Activated naive CD8-positive, alpha-beta T cell (primary cell): ENCODE measurements around the gene EXOC4.
"Not testable (repeated sequence)": the region's sequence is repeated elsewhere in the genome, so short reads cannot be mapped to it uniquely, and the experiment has no call there.

ENCODE experiments used
- H3K27ac Mint-ChIP-seq: one replicate; pipeline ENCODE4 v1.8.0; 2021; ENCODE audit warnings: mixed read lengths
- H3K27me3 Mint-ChIP-seq: one replicate; pipeline ENCODE4 v1.8.0; 2021; ENCODE audit warnings: mixed read lengths
- H3K36me3 Mint-ChIP-seq: one replicate; pipeline ENCODE4 v1.8.0; 2021; ENCODE audit warnings: mixed read lengths
- H3K4me1 Mint-ChIP-seq: one replicate; pipeline ENCODE4 v1.8.0; 2021; ENCODE audit warnings: low read depth, mixed read lengths
- H3K4me3 Mint-ChIP-seq: one replicate; pipeline ENCODE4 v1.8.0; 2021; ENCODE audit warnings: mild to moderate bottlenecking, mixed read lengths
- H3K9me3 Mint-ChIP-seq: one replicate; pipeline ENCODE4 v1.8.0; 2021; ENCODE audit warnings: low read depth, mixed read lengths

EXOC4 gene

GRCh38 chr7:133629701-133630100 is 376.8 kb downstream of the EXOC4 start:
- Mint-ChIP-seq H3K27ac (no peak overlapping the region), H3K27me3 (no peaks in the 10 kb centered on the region), H3K9me3 (peaks cover 10% of the 10 kb centered on the region), H3K4me3 (no peak overlapping the region), H3K4me1 (no peaks in the 10 kb centered on the region), H3K36me3 (peaks cover 50% of the 10 kb centered on the region)

GRCh38 chr7:133633055-133633454 is 380.2 kb downstream of the EXOC4 start:
- H3K27ac Mint-ChIP-seq = no peak overlapping the region
- no peak overlapping the region for H3K4me3 Mint-ChIP-seq
- H3K36me3 Mint-ChIP-seq = peaks cover 40% of the 10 kb centered on the region
- no peaks in the 10 kb centered on the region for H3K4me1 Mint-ChIP-seq
- peaks cover 7% of the 10 kb centered on the region for H3K9me3 Mint-ChIP-seq
- no peaks in the 10 kb centered on the region for H3K27me3 Mint-ChIP-seq

- H3K27me3 Mint-ChIP-seq = no peaks in the 10 kb centered on the region
- no peak overlapping the region for H3K4me3 Mint-ChIP-seq
- H3K36me3 Mint-ChIP-seq = peaks cover 27% of the 10 kb centered on the region
- H3K27ac Mint-ChIP-seq = no peak overlapping the region
- no peaks in the 10 kb centered on the region for H3K9me3 Mint-ChIP-seq
- no peaks in the 10 kb centered on the region for H3K4me1 Mint-ChIP-seq
Observed at GRCh38 chr7:133635541-133635940, 382.7 kb downstream of the EXOC4 start.

DNA sequence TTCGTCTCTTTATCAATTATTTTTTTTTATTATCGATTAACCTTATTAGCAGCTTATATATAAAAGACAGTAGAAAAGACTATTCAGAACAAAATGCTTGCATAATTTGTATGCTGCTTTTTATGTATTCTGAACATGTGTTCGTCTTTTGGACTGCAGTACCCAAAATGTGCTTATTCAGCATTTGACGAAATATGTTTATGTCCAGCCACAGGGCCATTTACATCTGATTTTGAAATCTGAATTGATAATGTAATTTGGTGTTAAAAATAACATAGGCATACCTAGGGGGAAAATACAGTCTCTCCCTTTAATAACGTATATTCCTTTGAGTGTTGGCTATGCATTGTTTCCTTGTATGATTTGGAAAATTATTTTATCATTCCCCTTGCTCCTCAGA is 386.0 kb downstream of the EXOC4 start:
- Mint-ChIP-seq H3K4me1 (no peaks in the 10 kb centered on the region), H3K4me3 (no peak overlapping the region)

DNA sequence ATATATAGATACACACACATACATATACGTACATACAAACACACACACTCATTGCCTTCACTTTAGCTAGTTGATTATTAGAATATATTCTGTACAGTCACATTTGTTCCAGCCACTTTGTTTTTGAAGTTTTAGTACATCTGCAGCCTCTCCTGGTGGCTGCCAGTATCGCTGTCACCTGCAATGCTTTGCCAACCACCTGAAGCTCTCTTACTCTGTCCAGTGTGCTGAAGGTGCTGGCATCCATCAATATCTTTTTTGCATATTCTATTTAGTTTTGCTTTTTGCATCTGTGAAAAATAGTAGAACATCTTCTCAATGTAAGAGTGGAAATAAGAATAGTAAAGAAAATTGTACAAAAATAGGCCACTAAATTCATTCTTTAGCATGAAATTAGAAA is 388.6 kb downstream of the EXOC4 start:
- no peak overlapping the region for H3K4me3 Mint-ChIP-seq
- H3K9me3 Mint-ChIP-seq = peaks cover 6% of the 10 kb centered on the region
- H3K36me3 Mint-ChIP-seq = peaks cover 31% of the 10 kb centered on the region
- H3K27ac Mint-ChIP-seq = no peak overlapping the region
- no peaks in the 10 kb centered on the region for H3K4me1 Mint-ChIP-seq
- no peaks in the 10 kb centered on the region for H3K27me3 Mint-ChIP-seq

More for the DNA sequence above, 386.0 kb downstream of the EXOC4 start:
- H3K27ac Mint-ChIP-seq = no peak overlapping the region
- H3K9me3 Mint-ChIP-seq = peaks cover 6% of the 10 kb centered on the region
- no peaks in the 10 kb centered on the region for H3K27me3 Mint-ChIP-seq
- H3K36me3 Mint-ChIP-seq = peaks cover 30% of the 10 kb centered on the region

GRCh38 chr7:133642907-133643306 is 390.0 kb downstream of the EXOC4 start:
- no peak overlapping the region for H3K27ac Mint-ChIP-seq

GRCh38 chr7:133643652-133644051 is 390.8 kb downstream of the EXOC4 start:
- H3K27me3 Mint-ChIP-seq, H3K27ac Mint-ChIP-seq, H3K4me3 Mint-ChIP-seq, H3K9me3 Mint-ChIP-seq, H3K4me1 Mint-ChIP-seq: not testable (repeated sequence)
- peaks cover 31% of the 10 kb centered on the region for H3K36me3 Mint-ChIP-seq

More at GRCh38 chr7:133642907-133643306, 390.0 kb downstream of the EXOC4 start:
- H3K4me3 Mint-ChIP-seq = no peak overlapping the region
- H3K4me1 Mint-ChIP-seq = no peaks in the 10 kb centered on the region
- H3K36me3 Mint-ChIP-seq = peaks cover 31% of the 10 kb centered on the region
- no peaks in the 10 kb centered on the region for H3K27me3 Mint-ChIP-seq
- peaks cover 6% of the 10 kb centered on the region for H3K9me3 Mint-ChIP-seq

- no peaks in the 10 kb centered on the region for H3K27me3 Mint-ChIP-seq
- peaks cover 6% of the 10 kb centered on the region for H3K9me3 Mint-ChIP-seq
- no peak overlapping the region for H3K4me3 Mint-ChIP-seq
- H3K27ac Mint-ChIP-seq = no peak overlapping the region
- peaks cover 27% of the 10 kb centered on the region for H3K36me3 Mint-ChIP-seq
- H3K4me1 Mint-ChIP-seq = no peaks in the 10 kb centered on the region
Observed at GRCh38 chr7:133645884-133646391, 393.1 kb downstream of the EXOC4 start.

DNA sequence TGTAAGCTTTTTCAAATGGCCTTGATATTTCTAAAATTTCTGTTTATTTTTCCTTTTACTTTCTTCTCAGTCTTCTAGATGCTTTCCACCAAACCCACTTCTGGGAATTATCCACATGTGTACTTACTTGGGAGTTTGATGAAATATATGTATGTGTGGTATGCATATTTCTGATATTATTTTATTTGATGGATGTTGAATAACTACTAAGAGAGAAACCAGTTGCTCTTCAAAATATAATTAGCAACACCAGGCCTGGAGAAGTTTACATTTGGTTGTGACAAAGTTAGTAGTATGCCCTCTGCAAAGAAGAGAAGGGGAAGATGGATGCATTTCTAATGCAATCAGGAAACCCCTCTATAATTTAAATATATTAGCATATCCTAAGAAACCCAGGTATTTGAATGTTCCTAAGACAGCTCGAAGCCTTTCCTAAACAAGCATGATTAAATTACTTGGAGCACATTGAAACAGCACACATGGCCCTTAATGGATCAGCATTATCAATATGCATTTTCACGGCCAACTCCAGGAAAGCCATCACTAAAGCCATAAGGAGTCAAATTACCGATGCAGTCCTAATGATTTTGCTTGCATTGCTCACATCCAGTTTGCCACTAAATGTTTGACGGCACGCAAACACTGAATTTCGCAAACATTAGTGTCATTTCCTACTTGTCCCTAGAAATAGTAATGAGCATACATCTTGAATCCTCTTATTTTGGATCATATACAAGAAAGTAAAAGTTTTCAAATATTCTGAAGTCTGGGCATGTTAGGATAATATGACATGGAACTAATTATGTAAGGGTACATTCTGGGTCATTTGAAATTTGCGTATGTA is 393.8 kb downstream of the EXOC4 start:
- H3K27me3 Mint-ChIP-seq = no peaks in the 10 kb centered on the region
- H3K4me1 Mint-ChIP-seq = no peaks in the 10 kb centered on the region
- H3K4me3 Mint-ChIP-seq = no peak overlapping the region
- peaks cover 6% of the 10 kb centered on the region for H3K9me3 Mint-ChIP-seq
- no peak overlapping the region for H3K27ac Mint-ChIP-seq
- peaks cover 24% of the 10 kb centered on the region for H3K36me3 Mint-ChIP-seq

DNA sequence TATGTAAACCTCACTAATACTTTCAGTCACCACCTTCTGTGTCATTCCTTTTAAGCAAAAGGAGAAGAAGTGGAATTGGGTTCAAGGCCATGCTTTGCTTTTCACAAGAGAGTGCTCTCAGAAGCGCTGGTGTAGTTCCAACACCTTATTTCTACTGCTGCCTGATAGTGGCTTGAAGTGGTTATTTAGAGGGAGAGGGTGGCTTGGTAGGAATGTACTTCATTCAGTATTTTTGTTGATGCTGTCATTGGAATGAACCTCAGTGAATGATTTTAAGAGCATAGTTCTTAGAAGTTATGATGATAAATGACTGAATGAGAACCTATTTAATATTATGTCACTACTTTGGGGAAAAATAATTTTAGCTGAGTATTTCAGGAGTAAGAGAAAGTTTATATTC is 396.7 kb downstream of the EXOC4 start:
- Mint-ChIP-seq H3K4me1 (no peaks in the 10 kb centered on the region), H3K9me3 (no peaks in the 10 kb centered on the region), H3K36me3 (peaks cover 8% of the 10 kb centered on the region), H3K27ac (no peak overlapping the region), H3K4me3 (no peak overlapping the region), H3K27me3 (no peaks in the 10 kb centered on the region)

DNA sequence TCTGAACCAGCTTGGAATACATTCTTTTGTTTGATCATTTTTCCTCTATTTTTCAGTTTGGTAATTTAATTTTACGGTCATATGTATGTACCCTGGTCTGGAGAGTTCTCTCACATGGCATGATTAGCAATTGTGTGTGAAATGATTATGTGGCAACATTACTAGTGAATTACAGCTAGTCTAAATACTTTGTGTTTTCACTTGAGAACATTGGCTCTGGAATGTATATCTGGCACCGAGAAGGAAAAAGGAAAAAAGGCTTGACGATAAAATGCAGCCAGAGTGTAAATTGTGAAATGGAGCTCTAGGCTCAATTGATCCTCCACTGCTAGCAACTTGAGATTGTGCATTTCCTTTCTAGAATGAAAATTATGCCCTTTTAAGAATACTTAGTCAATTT is 397.2 kb downstream of the EXOC4 start:
- Mint-ChIP-seq H3K27ac (no peak overlapping the region), H3K4me1 (no peaks in the 10 kb centered on the region), H3K36me3 (peaks cover 7% of the 10 kb centered on the region), H3K27me3 (no peaks in the 10 kb centered on the region), H3K4me3 (no peak overlapping the region), H3K9me3 (no peaks in the 10 kb centered on the region)

DNA sequence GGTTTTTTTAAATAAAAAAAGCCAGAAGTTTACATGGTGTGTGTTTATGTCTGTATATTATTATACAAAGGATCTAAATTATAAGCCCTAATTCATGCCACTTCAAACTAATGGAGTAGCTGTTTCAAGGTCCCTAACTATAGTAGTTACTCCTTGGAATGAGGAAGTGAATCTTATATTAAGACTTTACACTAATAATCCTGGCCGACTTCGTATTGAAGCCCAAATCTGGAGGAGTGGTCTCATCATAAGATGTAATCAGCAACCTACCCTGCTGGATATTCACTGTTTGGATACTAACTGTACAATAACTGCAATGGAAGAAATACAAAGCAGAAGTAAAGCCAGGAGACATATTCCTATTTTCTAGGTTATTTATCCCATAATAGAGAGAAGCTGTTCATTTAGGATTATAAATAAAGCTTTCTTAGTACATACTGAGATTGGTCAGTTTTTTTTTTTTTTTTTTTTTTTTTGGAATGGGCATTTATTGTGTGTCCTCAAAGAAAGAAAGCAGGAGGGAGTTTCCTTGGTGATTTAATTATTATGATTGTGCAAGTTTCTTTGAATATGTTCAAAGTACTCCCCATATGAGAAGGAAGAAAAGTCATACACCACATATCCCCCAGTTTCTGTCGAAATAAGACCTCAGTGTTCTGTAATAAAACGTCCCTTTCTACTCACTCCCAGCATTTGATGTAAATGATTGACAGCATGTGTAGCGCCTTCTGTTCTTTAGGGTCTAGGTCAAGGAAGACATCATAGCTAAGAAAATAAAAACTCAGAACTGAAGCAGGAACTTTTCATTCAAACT is 397.8 kb downstream of the EXOC4 start:
- Mint-ChIP-seq H3K4me1 (no peaks in the 10 kb centered on the region), H3K4me3 (no peak overlapping the region), H3K9me3 (no peaks in the 10 kb centered on the region), H3K27me3 (no peaks in the 10 kb centered on the region), H3K27ac (no peak overlapping the region), H3K36me3 (peaks cover 5% of the 10 kb centered on the region)

- Mint-ChIP-seq H3K36me3 (peaks cover 10% of the 10 kb centered on the region), H3K27ac (no peak overlapping the region), H3K9me3 (no peaks in the 10 kb centered on the region), H3K4me3 (no peak overlapping the region), H3K4me1 (no peaks in the 10 kb centered on the region), H3K27me3 (no peaks in the 10 kb centered on the region)
Observed at GRCh38 chr7:133652547-133652946, 399.7 kb downstream of the EXOC4 start.

DNA sequence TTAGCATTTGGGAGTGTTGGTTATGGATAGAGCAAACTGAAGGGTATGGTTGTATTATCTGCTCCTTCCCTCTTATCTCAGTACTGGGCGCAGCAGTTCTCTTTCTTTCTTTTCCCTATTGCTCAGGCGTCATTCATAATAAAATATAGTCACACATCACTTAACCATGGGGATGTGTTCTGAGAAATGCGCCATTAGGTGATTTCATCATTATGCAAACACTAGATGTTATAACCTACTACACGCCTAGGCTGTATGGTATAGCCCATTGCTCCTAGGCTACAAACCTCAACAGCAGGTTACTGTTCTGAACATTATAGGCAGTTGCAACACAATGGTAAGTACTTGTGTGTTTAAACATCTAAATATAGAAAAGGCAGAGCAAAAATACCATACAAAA is 401.7 kb downstream of the EXOC4 start:
- no peak overlapping the region for H3K27ac Mint-ChIP-seq
- no peaks in the 10 kb centered on the region for H3K27me3 Mint-ChIP-seq
- H3K9me3 Mint-ChIP-seq = no peaks in the 10 kb centered on the region
- no peaks in the 10 kb centered on the region for H3K4me1 Mint-ChIP-seq
- H3K36me3 Mint-ChIP-seq = peaks cover 10% of the 10 kb centered on the region
- no peak overlapping the region for H3K4me3 Mint-ChIP-seq

DNA sequence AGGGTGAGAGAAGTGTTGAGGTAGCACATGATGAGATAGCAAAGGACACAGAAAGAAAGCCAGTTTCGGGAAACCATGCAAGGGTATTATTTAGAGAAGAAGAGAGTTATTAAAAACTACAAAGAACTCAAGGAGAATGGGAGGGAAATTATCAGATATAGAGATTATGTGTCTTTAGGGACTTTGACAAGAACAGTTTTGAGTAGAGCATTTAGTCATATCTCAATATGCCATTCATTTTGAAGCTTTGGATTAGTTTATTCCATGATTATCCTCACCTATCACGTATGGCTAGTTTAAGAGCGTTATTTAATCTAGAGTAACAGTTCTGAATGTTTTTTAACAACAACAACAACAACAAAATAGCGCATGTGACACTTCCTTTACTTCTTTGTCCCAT is 409.4 kb downstream of the EXOC4 start:
- H3K9me3 Mint-ChIP-seq = no peaks in the 10 kb centered on the region
- no peaks in the 10 kb centered on the region for H3K4me1 Mint-ChIP-seq
- H3K27me3 Mint-ChIP-seq = no peaks in the 10 kb centered on the region
- H3K4me3 Mint-ChIP-seq = no peak overlapping the region
- H3K36me3 Mint-ChIP-seq = peaks cover 27% of the 10 kb centered on the region
- no peak overlapping the region for H3K27ac Mint-ChIP-seq
